B cell (primary cell): ENCODE measurements around the gene ZNF789. TPM values are rescaled to one million over a fixed set of nuclear protein-coding genes. Genes with fewer than 3 reads are reported as not detected.

Experiments
- ATAC-seq: fragments of 200-7000 bp; cut with Tn5 transposase; one replicate; pipeline ENCODE4 v1.10.0; 2021; ENCODE audit warnings: low read depth, mild to moderate bottlenecking, moderate number of reproducible peaks, moderate library complexity
- CTCF ChIA-PET: fragments of 350-600 bp; sonication (Branson Sonifier 250); formaldehyde crosslinking; loops from one replicate; lab custom pipeline; 2021; ENCODE audit warnings: antibody characterized with exemption, inconsistent platforms; lab: Charles Lee
- POLR2A ChIA-PET: fragments of 350-600 bp; sonication (Branson Sonifier 250); formaldehyde crosslinking; loops from one replicate; lab custom pipeline; 2021; ENCODE audit warnings: antibody characterized with exemption; lab: Charles Lee
- DNase-seq: peaks from one replicate; pipeline ENCODE4 v3.0.0; 2013
- H2AFZ ChIP-seq: 2 replicates; pipeline ENCODE4 v1.6.1; 2012; ENCODE audit warnings: mild to moderate bottlenecking, low read depth, low read length; ENCODE audit not compliant: insufficient read depth, poor library complexity, severe bottlenecking
- H3K27ac ChIP-seq, 2 donors: 1 replicate in 1 of 2; 2 replicates in 1 of 2; pipeline ENCODE4 v1.5.1; 2012 to 2013; ENCODE audit warnings: low read length in 2 of 2, mild to moderate bottlenecking in 2 of 2, moderate library complexity in 1 of 2
- H3K27me3 ChIP-seq, 4 experiments: fragments of 200-600 bp in 1 of 4; sonication (generic) in 1 of 4; replicated peaks in 1 of 4; 1 replicate in 2 of 4; 2 replicates in 2 of 4; pipeline versions ENCODE4 v1.6.1 to v1.7.0; 2013 to 2016; ENCODE audit warnings: low read length in 3 of 4, mild to moderate bottlenecking in 2 of 4, mixed read lengths in 1 of 4, moderate library complexity in 1 of 4; ENCODE audit not compliant: insufficient read depth in 4 of 4, control insufficient read depth in 3 of 4; ENCODE audit errors: control extremely low read depth in 1 of 4
- H3K36me3 ChIP-seq, 2 experiments: replicated peaks in 1 of 2; 1 replicate in 1 of 2; 2 replicates in 1 of 2; pipeline versions ENCODE4 v1.6.1 to v1.7.1; 2013; ENCODE audit warnings: low read length in 1 of 2; ENCODE audit not compliant: insufficient read depth in 2 of 2, control insufficient read depth in 1 of 2; ENCODE audit errors: control extremely low read depth in 1 of 2, extremely low read depth in 1 of 2
- H3K4me1 ChIP-seq, 2 donors: fragments of 200-600 bp in 1 of 2; sonication (generic) in 1 of 2; 1 replicate in 1 of 2; 2 replicates in 1 of 2; pipeline versions ENCODE4 v1.5.1 to v1.6.1; 2013 to 2017; ENCODE audit warnings: low read length in 2 of 2; ENCODE audit not compliant: control insufficient read depth in 2 of 2, insufficient read depth in 2 of 2
- H3K4me2 ChIP-seq: replicated peaks from 2 replicates; pipeline ENCODE3; 2012; ENCODE audit warnings: mild to moderate bottlenecking, low read depth, low read length; ENCODE audit not compliant: poor library complexity, severe bottlenecking
- H3K4me3 ChIP-seq, 5 experiments: fragments of 200-600 bp in 1 of 5; sonication (generic) in 1 of 5; 1 replicate in 3 of 5; 2 replicates in 2 of 5; pipeline versions ENCODE4 v1.5.1 to v1.7.0; 2011 to 2016; ENCODE audit warnings: low read length in 4 of 5, mild to moderate bottlenecking in 4 of 5, low read depth in 2 of 5, control low read depth in 1 of 5, moderate library complexity in 1 of 5; ENCODE audit not compliant: insufficient read depth in 1 of 5; ENCODE audit errors: control extremely low read depth in 1 of 5, extremely low read depth in 1 of 5
- H3K79me2 ChIP-seq: fragments of 200-600 bp; sonication (generic); one replicate; pipeline ENCODE4 v1.6.0; 2016; ENCODE audit warnings: low read length; ENCODE audit not compliant: control insufficient read depth, insufficient read depth
- H3K9ac ChIP-seq: fragments of 200-600 bp; sonication (generic); 2 replicates; pipeline ENCODE4 v1.6.1; 2017; ENCODE audit warnings: mild to moderate bottlenecking, low read length, moderate library complexity
- H3K9me3 ChIP-seq, 3 donors: one replicate each; pipeline versions ENCODE4 v1.6.1 to v1.7.1; 2013; ENCODE audit warnings: low read length in 2 of 3; ENCODE audit not compliant: control insufficient read depth in 2 of 3, insufficient read depth in 1 of 3; ENCODE audit errors: control extremely low read depth in 1 of 3
- H4K20me1 ChIP-seq: 2 replicates; pipeline ENCODE4 v1.6.0; 2012; ENCODE audit warnings: mild to moderate bottlenecking, low read length; ENCODE audit not compliant: insufficient read depth, control insufficient read depth, poor library complexity, severe bottlenecking
- H3K27ac Mint-ChIP-seq: one replicate; pipeline ENCODE4 v1.8.0; 2021; ENCODE audit warnings: mixed read lengths
- H3K27me3 Mint-ChIP-seq: one replicate; pipeline ENCODE4 v1.8.0; 2021; ENCODE audit warnings: mixed read lengths
- H3K4me1 Mint-ChIP-seq: one replicate; pipeline ENCODE4 v1.8.0; 2021; ENCODE audit warnings: mixed read lengths
- H3K4me3 Mint-ChIP-seq: one replicate; pipeline ENCODE4 v1.8.0; 2021; ENCODE audit warnings: mixed read lengths
- H3K9me3 Mint-ChIP-seq: one replicate; pipeline ENCODE4 v1.8.0; 2022; ENCODE audit warnings: mixed read lengths; ENCODE audit not compliant: insufficient read depth
- CTCF ChIP-seq: fragments of 200-600 bp; IDR thresholded peaks from one replicate; pipeline ENCODE4 v1.8.0; 2022; ENCODE audit warnings: antibody characterized with exemption, mild to moderate bottlenecking
- EZH2 ChIP-seq: IDR thresholded peaks from 2 replicates; pipeline ENCODE4 v1.6.1; 2012; ENCODE audit warnings: borderline replicate concordance, low read depth, mild to moderate bottlenecking, moderate library complexity, low read length; ENCODE audit not compliant: insufficient read depth, poor library complexity, severe bottlenecking
- WGBS: methylation state at CpG from one replicate; pipeline ENCODE4 v1.1.5; 2013; ENCODE audit warnings: missing lambda C conversion rate; ENCODE audit not compliant: insufficient coverage; 5-methylcytosine and 5-hydroxymethylcytosine counted together
- intact Hi-C: fragments of 100-400 bp; cut with micrococcal nuclease; formaldehyde crosslinking; loops from one replicate; pipeline ENCODE4 v1.10.0; 2022
- polyA plus RNA-seq: library from polyadenylated mRNA; depleted of rRNA; stranded (reverse); fragments of >200 nt; gene quantifications from 2 replicates; pipeline ENCODE4 v1.2.3, GENCODE V29; 2012
- total RNA-seq, 2 donors: library from RNA; stranded (reverse); fragments of 120-200 nt in 1 of 2; gene quantifications; 1 replicate in 1 of 2; 2 replicates in 1 of 2; pipeline versions ENCODE4 v1.2.3 to v1.2.4, GENCODE V29; 2013 to 2022

ZNF789 gene
- total and polyA plus RNA-seq, 2 donors (not counting 1 experiment from before 2014, with no cell fraction given): 16.4 to 36.7 TPM

- peaks cover 4 to 30% of the 10 kb centered on the region in 2 experiments for H3K36me3 ChIP-seq
These were observed 47.6 kb upstream of the ZNF789 start for GRCh38 chr7:99424932-99425730.

DNA sequence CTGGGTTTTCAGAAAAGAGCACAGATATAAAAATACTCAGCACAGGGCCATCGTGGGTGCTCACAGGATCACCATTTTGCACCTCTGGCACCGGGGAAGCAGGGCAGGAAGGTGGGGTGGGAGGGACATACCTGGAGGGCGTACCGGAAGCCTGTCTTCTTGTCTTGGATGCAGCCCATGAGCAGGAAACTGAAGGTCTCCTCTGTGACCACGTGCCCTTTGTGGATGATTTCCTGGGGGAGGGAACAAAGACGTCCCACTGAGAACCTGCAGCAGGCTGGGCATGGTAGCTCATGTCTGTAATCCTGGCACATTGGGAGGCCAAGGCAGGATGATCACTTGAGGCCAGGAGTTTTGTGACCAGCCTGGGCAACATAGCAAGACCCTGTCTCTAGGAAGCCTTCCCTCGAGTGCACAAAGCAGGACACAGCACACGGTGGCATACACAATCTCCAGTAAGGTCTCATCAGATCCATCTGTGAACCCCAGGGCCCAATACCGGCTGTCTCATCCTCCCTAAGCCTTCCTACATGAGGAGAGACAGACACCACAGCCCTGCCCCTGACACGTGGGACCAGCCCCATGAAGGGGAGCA is 43.6 kb upstream of the ZNF789 start:
- Histone ChIP-seq H3K27ac (no peak overlapping the region), H3K36me3 (peaks cover 0 to 42% of the 10 kb centered on the region in 2 experiments), H3K79me2 (no peaks in the 10 kb centered on the region), H2AFZ (no peak overlapping the region), H3K9ac (no peak overlapping the region), H3K4me1 (no peaks in the 10 kb centered on the region), H3K9me3 (no peaks in the 10 kb centered on the region), H3K4me2 (no peak overlapping the region), H3K4me3 (no peak overlapping the region), H3K27me3 (no peaks in the 10 kb centered on the region), H4K20me1 (no peaks in the 10 kb centered on the region)
- ChIA-PET CTCF (no interaction called here), POLR2A (no interaction called here)
- ATAC-seq: no peak
- no peaks in the 10 kb centered on the region for H3K9me3 Mint-ChIP-seq
- intact Hi-C loops: no loop called here
- WGBS: 94% methylated on average over 9 of the region's 10 CpGs
- DNase-seq: no peak
- no peak overlapping the region for H3K27ac Mint-ChIP-seq
- H3K27me3 Mint-ChIP-seq: no peaks in the 10 kb centered on the region
- H3K4me1 Mint-ChIP-seq: no peaks in the 10 kb centered on the region
- TF ChIP-seq CTCF: no peak
- TF ChIP-seq EZH2: no peak
- no peak overlapping the region for H3K4me3 Mint-ChIP-seq

More at GRCh38 chr7:99424932-99425730, 47.6 kb upstream of the ZNF789 start:
- no peaks in the 10 kb centered on the region for H3K27me3 ChIP-seq
- no peaks in the 10 kb centered on the region for H3K4me1 ChIP-seq
- H3K4me1 Mint-ChIP-seq: no peaks in the 10 kb centered on the region
- ChIA-PET CTCF (no interaction called here), POLR2A (no interaction called here)
- H3K27ac ChIP-seq: no peak overlapping the region
- TF ChIP-seq EZH2: no peak
- intact Hi-C loops: no loop called here
- DNase-seq (no peak), ATAC-seq (no peak)
- 99% methylated on average over 24 of the region's 24 CpGs for WGBS
- H3K27ac Mint-ChIP-seq: no peak overlapping the region
- no peak overlapping the region for H3K4me2 ChIP-seq
- H3K4me3 ChIP-seq: no peak overlapping the region
- H3K9ac ChIP-seq: no peak overlapping the region
- H3K9me3 Mint-ChIP-seq: no peaks in the 10 kb centered on the region
- H3K9me3 ChIP-seq: no peaks in the 10 kb centered on the region
- H4K20me1 ChIP-seq: peaks cover 1% of the 10 kb centered on the region
- H3K27me3 Mint-ChIP-seq: no peaks in the 10 kb centered on the region
- H3K4me3 Mint-ChIP-seq: no peak overlapping the region
- H3K79me2 ChIP-seq: no peaks in the 10 kb centered on the region
- H2AFZ ChIP-seq: no peak overlapping the region
